Heart left ventricle (tissue), 16 donors: Measurements from ENCODE around the gene GNAQ. TPM values are rescaled to one million over a fixed set of nuclear protein-coding genes. Genes with fewer than 3 reads are reported as not detected.

Experiments used
- ATAC-seq, 4 donors: fragments of 200-7000 bp; cut with Tn5 transposase; one replicate each; pipeline ENCODE4 v1.9.1; 2020 to 2022; ENCODE audit warnings: moderate library complexity in 4 of 4, mild to moderate bottlenecking in 3 of 4, moderate number of reproducible peaks in 1 of 4
- DNase-seq, 5 donors: peaks; one replicate each; pipeline ENCODE4 v3.0.0-alpha.2; 2020
- H3K27ac ChIP-seq, 12 donors: fragments of 200-600 bp; sonication (generic) in 4 of 12; one replicate each; pipeline versions ENCODE4 v1.5.0 to v1.8.0; 2016 to 2022; ENCODE audit warnings: mild to moderate bottlenecking in 2 of 12
- H3K27me3 ChIP-seq, 9 donors: fragments of 200-600 bp; sonication (generic) in 2 of 9; one replicate each; pipeline versions ENCODE4 v1.5.1 to v1.8.0; 2016 to 2022; ENCODE audit warnings: mild to moderate bottlenecking in 3 of 9
- H3K36me3 ChIP-seq, 9 donors: fragments of 200-600 bp; sonication (generic) in 2 of 9; one replicate each; pipeline versions ENCODE4 v1.5.0 to v1.8.0; 2018 to 2022; ENCODE audit warnings: mild to moderate bottlenecking in 2 of 9
- H3K4me1 ChIP-seq, 12 donors: fragments of 200-600 bp; sonication (generic) in 4 of 12; one replicate each; pipeline versions ENCODE4 v1.5.0 to v1.8.0; 2016 to 2022; ENCODE audit warnings: mild to moderate bottlenecking in 3 of 12
- H3K4me3 ChIP-seq, 12 donors: fragments of 200-600 bp; sonication (generic) in 4 of 12; one replicate each; pipeline versions ENCODE4 v1.5.0 to v1.8.0; 2017 to 2022; ENCODE audit warnings: mild to moderate bottlenecking in 9 of 12, moderate library complexity in 4 of 12
- H3K9me3 ChIP-seq, 12 donors: fragments of 200-600 bp; sonication (generic) in 4 of 12; one replicate each; pipeline versions ENCODE4 v1.5.0 to v1.8.0; 2016 to 2022; ENCODE audit warnings: mild to moderate bottlenecking in 1 of 12
- CTCF ChIP-seq, 12 donors: fragments of 200-600 bp; sonication (generic) in 4 of 12; IDR thresholded peaks; one replicate each; pipeline versions ENCODE4 v1.5.0 to v1.8.0; 2018 to 2022; ENCODE audit warnings: antibody characterized with exemption in 12 of 12, mild to moderate bottlenecking in 5 of 12
- POLR2A ChIP-seq, 2 donors: fragments of 450-650 bp; IDR thresholded peaks; one replicate each; pipeline ENCODE4 v1.6.1; 2017; ENCODE audit warnings: antibody characterized with exemption in 2 of 2, mild to moderate bottlenecking in 2 of 2, moderate library complexity in 2 of 2
- WGBS, 4 donors: extraction: QIAGEN DNeasy Blood & Tissue Kit in 2 of 4; methylation state at CpG; one replicate each; pipeline versions ENCODE4 v1.1.5 to v1.1.7; 2013 to 2018; 5-methylcytosine and 5-hydroxymethylcytosine counted together
- intact Hi-C, 10 donors: fragments of 100-400 bp; cut with DNase I; formaldehyde crosslinking; loops; one replicate each; pipeline versions ENCODE4 v1.11.1 to v1.14.2; 2022
- polyA plus RNA-seq, 2 donors: library from polyadenylated mRNA; stranded (reverse); fragments of 200-250 nt; gene quantifications; one replicate each; pipeline ENCODE4 v1.2.3, GENCODE V29; 2013
- total RNA-seq, 9 donors: library from RNA; depleted of rRNA in 2 of 9; stranded (reverse); fragments of >200 nt in 2 of 9; fragmentation: NEBNext Ultra II Directional in 3 of 9; extraction: Animal tissue kit (Norgen Biotek cat#: 25700) in 3 of 9; gene quantifications; one replicate each; pipeline versions ENCODE4 v1.1.0 to v1.2.4, GENCODE V29; 2016 to 2023
- donor health status: ischemic (EF 13 %, LVEDD 7.1; RV severe dilation, severe dysfunction).
- donor health status: healthy with polysubstance abuse.
- donor health status: DM: no; HTN: yes; CAD: no.
- donor health status: DM: no; HTN: no; CAD: no.
- donor health status: ischemic (EF 25% LVEDD 6.9; RV normal size, moderate dysfunction).
- donor health status: ischemic (EF 25% LVEDD 5.7; RV mildly dilated, moderate dysfunction).
- donor health status: healthy.
- donor health status: DM: yes; HTN: yes; CAD: no.
- donor health status: ischemic (EF 35%, LVEDD 5.7; RV mildly dilated, moderate dysfunction).
- donor health status: nonischemic (EF 11% LVEDD 7.7; RV severe dilation, severe dysfunction).
- donor health status: DM: yes; HTN: yes; CAD: no.
- donor health status: PGD.
- donor health status: ischemic (EF 29% LVEDD 5.4; RV normal size, mild dysfunction).
- donor health status: nonischemic (EF 23%, LVEDD 6.1; RV moderate dilation, normal function).

GNAQ gene
- total and polyA plus RNA-seq, 11 donors = 4.8 to 34.1 (median 11.3) TPM

DNA sequence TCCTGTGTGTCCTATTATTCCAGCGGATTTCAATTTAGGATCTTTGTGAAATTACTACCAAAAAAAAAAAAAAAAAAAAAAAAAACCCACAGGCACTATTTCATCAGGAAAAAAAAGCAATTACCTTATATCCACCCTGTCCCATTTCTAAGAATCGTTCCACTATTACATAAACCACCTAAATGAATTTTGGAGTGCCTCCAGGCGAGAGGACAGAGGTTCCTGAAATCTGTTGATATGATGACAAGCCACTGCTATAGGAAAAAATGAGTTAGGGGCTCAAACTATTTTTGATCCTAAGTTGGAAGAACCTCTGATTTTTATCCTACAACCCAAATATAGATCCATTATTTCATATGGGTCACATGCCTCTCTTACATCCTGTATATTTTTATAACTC lies 177.9 kb downstream of the GNAQ start:
- intact Hi-C loops = loop anchor here in 1 of 10 donors (10.0 kb wide), 1 partner anchor 61 kb away; no protein-coding TSS in a partner anchor
- Histone ChIP-seq H3K4me1 (peaks cover 0 to 43% (median 22%) of the 10 kb centered on the region in 12 donors), H3K9me3 (no peaks in the 10 kb centered on the region), H3K4me3 (no peak overlapping the region), H3K27ac (no peak overlapping the region), H3K27me3 (no peaks in the 10 kb centered on the region), H3K36me3 (no peaks in the 10 kb centered on the region)
- TF ChIP-seq CTCF (IDR thresholded peaks at IDR 0.05) (no peak), POLR2A (IDR thresholded peaks at IDR 0.05) (no peak)
- ATAC-seq = no peak
- 85 to 88% (median 87%) methylated on average over 3 of the region's 3 CpGs for WGBS, 4 donors
- no peak for DNase-seq

- Histone ChIP-seq H3K9me3 (no peaks in the 10 kb centered on the region), H3K27me3 (no peaks in the 10 kb centered on the region), H3K36me3 (no peaks in the 10 kb centered on the region), H3K27ac (no peak overlapping the region), H3K4me1 (peaks cover 0 to 60% (median 37%) of the 10 kb centered on the region in 12 donors), H3K4me3 (no peak overlapping the region)
- ATAC-seq (no peak), DNase-seq (no peak)
- 73 to 78% (median 77%) methylated on average over 3 of the region's 3 CpGs for WGBS, 4 donors
- intact Hi-C loops = loop anchor here in 1 of 10 donors (10.0 kb wide), 1 partner anchor 63 kb away; no protein-coding TSS in a partner anchor
- TF ChIP-seq POLR2A (IDR thresholded peaks at IDR 0.05) (no peak), CTCF (IDR thresholded peaks at IDR 0.05) (no peak)
These were observed 179.6 kb downstream of the GNAQ start for GRCh38 chr9:77851882-77852595.

- H3K9me3 ChIP-seq = no peaks in the 10 kb centered on the region
- no peaks in the 10 kb centered on the region for H3K27me3 ChIP-seq
- DNase-seq (peak in 3 of 5 donors; percentile 37 to 65 (median 59)), ATAC-seq (peak; percentile 70 to 94 (median 82))
- TF ChIP-seq CTCF (IDR thresholded peaks at IDR 0.05) = no peak
- no peak for TF ChIP-seq POLR2A (IDR thresholded peaks at IDR 0.05)
- H3K27ac ChIP-seq = peak overlapping the region in 11 of 12 donors; percentile 25 to 80 (median 58)
- no peaks in the 10 kb centered on the region for H3K36me3 ChIP-seq
- WGBS, 4 donors = 55 to 76% (median 63%) methylated on average over 6 of the region's 6 CpGs
- peaks cover 0 to 80% (median 42%) of the 10 kb centered on the region in 12 donors for H3K4me1 ChIP-seq
- intact Hi-C loops = loop anchor here in 7 of 10 donors (5.0 to 10.0 kb wide), 5 partner anchors 83 to 186 kb away; partner anchors contain the start of gene GNAQ (in 6 of the 7)
- no peak overlapping the region for H3K4me3 ChIP-seq
These were observed 182.7 kb downstream of the GNAQ start for GRCh38 chr9:77848897-77849296.

GRCh38 chr9:77848404-77848803 lies 183.2 kb downstream of the GNAQ start:
- intact Hi-C loops = loop anchor here in 7 of 10 donors (5.0 to 10.0 kb wide), 5 partner anchors 84 to 186 kb away; partner anchors contain the start of gene GNAQ (in 6 of the 7)
- no peak for DNase-seq
- no peak overlapping the region for H3K4me3 ChIP-seq
- no peaks in the 10 kb centered on the region for H3K36me3 ChIP-seq
- 65 to 89% (median 73%) methylated on average over 2 of the region's 2 CpGs for WGBS, 4 donors
- no peaks in the 10 kb centered on the region for H3K27me3 ChIP-seq
- peak in 1 of 4 donors; percentile 35 for ATAC-seq
- peak overlapping the region; percentile 25 to 80 (median 54) for H3K27ac ChIP-seq
- H3K4me1 ChIP-seq = peaks cover 0 to 77% (median 43%) of the 10 kb centered on the region in 12 donors
- H3K9me3 ChIP-seq = no peaks in the 10 kb centered on the region
- no peak for TF ChIP-seq POLR2A (IDR thresholded peaks at IDR 0.05)
- TF ChIP-seq CTCF (IDR thresholded peaks at IDR 0.05) = no peak
